Esophagus squamous epithelium (tissue), 5 donors: ENCODE data around the gene CRYL1. TPM values are rescaled to one million over a fixed set of nuclear protein-coding genes. Genes with fewer than 3 reads are reported as not detected.
A peak's percentile ranks its signal among the peaks of the same experiment; 100 is the strongest.

ENCODE experiments used
- DNase-seq: peaks from one replicate; lab custom pipeline; 2025; lab: John Stamatoyannopoulos, UW
- H3K27ac ChIP-seq, 4 donors: fragments of 200-600 bp; sonication (generic); one replicate each; pipeline ENCODE4 v1.5.1; 2016 to 2019; ENCODE audit warnings: mild to moderate bottlenecking in 1 of 4
- H3K27me3 ChIP-seq, 4 donors: fragments of 200-600 bp; sonication (generic); 1 replicate in 3 of 4; 2 replicates in 1 of 4; pipeline versions ENCODE4 v1.5.1 to v1.6.0; 2017 to 2021; ENCODE audit warnings: antibody characterized with exemption in 1 of 4
- H3K36me3 ChIP-seq, 3 donors: fragments of 200-600 bp; sonication (generic); one replicate each; pipeline ENCODE4 v1.5.1; 2016 to 2019
- H3K4me1 ChIP-seq, 3 donors: fragments of 200-600 bp; sonication (generic); one replicate each; pipeline ENCODE4 v1.5.1; 2017 to 2019
- H3K4me3 ChIP-seq, 4 donors: fragments of 200-600 bp; sonication (generic); 1 replicate in 3 of 4; 2 replicates in 1 of 4; pipeline ENCODE4 v1.5.1; 2016 to 2019; ENCODE audit warnings: mild to moderate bottlenecking in 2 of 4, moderate library complexity in 1 of 4
- H3K9me3 ChIP-seq, 3 donors: fragments of 200-600 bp; sonication (generic); one replicate each; pipeline ENCODE4 v1.5.1; 2016 to 2019
- CTCF ChIP-seq, 6 experiments: fragments of 450-650 bp in 4 of 6; fragments of 200-600 bp in 2 of 6; sonication (generic) in 2 of 6; IDR thresholded peaks; one replicate each; pipeline ENCODE4 v1.5.1; 2016 to 2019; ENCODE audit warnings: antibody characterized with exemption in 6 of 6, mild to moderate bottlenecking in 4 of 6, moderate library complexity in 4 of 6
- POLR2A ChIP-seq, 4 donors: fragments of 450-650 bp; IDR thresholded peaks; one replicate each; pipeline ENCODE4 v1.6.1; 2017; ENCODE audit warnings: antibody characterized with exemption in 4 of 4, mild to moderate bottlenecking in 4 of 4, moderate library complexity in 3 of 4
- WGBS, 2 donors: methylation state at CpG; one replicate each; pipeline ENCODE4 v1.1.5; 2018; 5-methylcytosine and 5-hydroxymethylcytosine counted together
- intact Hi-C: fragments of 100-400 bp; cut with DNase I; formaldehyde crosslinking; loops from one replicate; pipeline ENCODE4 v1.15.0; 2022
- total RNA-seq, 4 donors: library from RNA; depleted of rRNA; stranded (reverse); fragments of >200 nt; gene quantifications; one replicate each; pipeline ENCODE4 v1.1.0, GENCODE V29; 2016
- donor health status: DM: yes; HTN: yes; CAD: no.

Gene CRYL1
- total RNA-seq, 4 donors from 2014 or later: 12.5 to 41.2 (median 24.4) TPM

GRCh38 chr13:20442375-20442774 is 83.3 kb downstream of the CRYL1 start:
- Histone ChIP-seq H3K27me3 (no peaks in the 10 kb centered on the region), H3K4me1 (peaks cover 0 to 53% (median 3%) of the 10 kb centered on the region in 3 donors), H3K9me3 (no peaks in the 10 kb centered on the region), H3K4me3 (no peak overlapping the region), H3K27ac (peak overlapping the region; percentile 11 to 73 (median 34)), H3K36me3 (peaks cover 0 to 7% (median 0%) of the 10 kb centered on the region in 3 donors)
- no peak for TF ChIP-seq POLR2A (IDR thresholded peaks at IDR 0.05)
- no peak for TF ChIP-seq CTCF (IDR thresholded peaks at IDR 0.05)
- DNase-seq: no peak
- intact Hi-C loops: no loop called here

- Histone ChIP-seq H3K9me3 (no peaks in the 10 kb centered on the region), H3K36me3 (peaks cover 0 to 7% (median 0%) of the 10 kb centered on the region in 3 donors), H3K4me3 (no peak overlapping the region), H3K27me3 (no peaks in the 10 kb centered on the region), H3K27ac (peak overlapping the region; percentile 11 to 73 (median 34)), H3K4me1 (peaks cover 0 to 48% (median 3%) of the 10 kb centered on the region in 3 donors)
- no peak for DNase-seq
- 39 to 43% methylated on average over 2 of the region's 2 CpGs for WGBS, 2 donors
- TF ChIP-seq POLR2A (IDR thresholded peaks at IDR 0.05): no peak
- TF ChIP-seq CTCF (IDR thresholded peaks at IDR 0.05): no peak
- intact Hi-C loops: no loop called here
Observed at GRCh38 chr13:20441879-20442278, 83.8 kb downstream of the CRYL1 start.

GRCh38 chr13:20441056-20441455 is 84.6 kb downstream of the CRYL1 start:
- Histone ChIP-seq H3K9me3 (no peaks in the 10 kb centered on the region), H3K27ac (no peak overlapping the region), H3K4me3 (no peak overlapping the region), H3K27me3 (no peaks in the 10 kb centered on the region), H3K36me3 (peaks cover 0 to 10% (median 0%) of the 10 kb centered on the region in 3 donors), H3K4me1 (peaks cover 0 to 43% (median 3%) of the 10 kb centered on the region in 3 donors)
- WGBS, 2 donors: 35 to 54% methylated on average over 4 to 5 of the region's 5 CpGs
- DNase-seq: no peak
- TF ChIP-seq CTCF (IDR thresholded peaks at IDR 0.05) (no peak), POLR2A (IDR thresholded peaks at IDR 0.05) (no peak)
- intact Hi-C loops: no loop called here

- Histone ChIP-seq H3K27me3 (no peaks in the 10 kb centered on the region), H3K4me3 (no peak overlapping the region), H3K9me3 (no peaks in the 10 kb centered on the region), H3K27ac (no peak overlapping the region), H3K36me3 (peaks cover 0 to 16% (median 0%) of the 10 kb centered on the region in 3 donors), H3K4me1 (peaks cover 0 to 34% (median 3%) of the 10 kb centered on the region in 3 donors)
- 54 to 74% methylated on average over 4 of the region's 4 CpGs for WGBS, 2 donors
- no peak for DNase-seq
- intact Hi-C loops: no loop called here
- no peak for TF ChIP-seq CTCF (IDR thresholded peaks at IDR 0.05)
- TF ChIP-seq POLR2A (IDR thresholded peaks at IDR 0.05): no peak
Observed at GRCh38 chr13:20439261-20439660, 86.4 kb downstream of the CRYL1 start.

GRCh38 chr13:20438801-20439200 is 86.9 kb downstream of the CRYL1 start:
- TF ChIP-seq POLR2A (IDR thresholded peaks at IDR 0.05) (no peak), CTCF (IDR thresholded peaks at IDR 0.05) (no peak)
- Histone ChIP-seq H3K9me3 (no peaks in the 10 kb centered on the region), H3K4me3 (no peak overlapping the region), H3K27me3 (no peaks in the 10 kb centered on the region), H3K4me1 (peaks cover 0 to 30% (median 3%) of the 10 kb centered on the region in 3 donors), H3K36me3 (peaks cover 0 to 16% (median 0%) of the 10 kb centered on the region in 3 donors), H3K27ac (no peak overlapping the region)
- no peak for DNase-seq
- WGBS, 2 donors: 92 to 97% methylated on average over 6 of the region's 6 CpGs
- intact Hi-C loops: no loop called here
